ENCODE data around the gene POLRMT.
"Not testable (repeated sequence)": the region's sequence is repeated elsewhere in the genome, so short reads cannot be mapped to it uniquely, and the experiment has no call there.

POLRMT gene

DNA sequence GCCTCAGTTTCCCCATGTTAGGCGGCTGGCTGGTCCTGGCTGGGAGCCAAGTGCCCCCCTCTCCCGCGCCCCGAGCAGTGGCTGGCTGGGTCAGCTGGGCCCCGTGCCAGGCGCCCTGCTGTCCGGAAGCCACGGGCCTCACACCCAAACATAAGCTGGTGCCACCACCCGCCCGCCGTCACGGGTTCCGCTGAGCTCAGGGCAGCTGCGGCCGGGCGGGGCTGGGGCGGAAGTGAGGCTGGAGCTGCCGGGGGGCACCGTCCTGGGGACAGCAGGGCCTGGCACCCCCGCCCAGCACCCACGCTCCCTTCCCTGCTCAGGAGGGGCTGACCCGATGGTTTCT, 24.4 kb downstream of the POLRMT start:
- no peak for DNase-seq

DNA sequence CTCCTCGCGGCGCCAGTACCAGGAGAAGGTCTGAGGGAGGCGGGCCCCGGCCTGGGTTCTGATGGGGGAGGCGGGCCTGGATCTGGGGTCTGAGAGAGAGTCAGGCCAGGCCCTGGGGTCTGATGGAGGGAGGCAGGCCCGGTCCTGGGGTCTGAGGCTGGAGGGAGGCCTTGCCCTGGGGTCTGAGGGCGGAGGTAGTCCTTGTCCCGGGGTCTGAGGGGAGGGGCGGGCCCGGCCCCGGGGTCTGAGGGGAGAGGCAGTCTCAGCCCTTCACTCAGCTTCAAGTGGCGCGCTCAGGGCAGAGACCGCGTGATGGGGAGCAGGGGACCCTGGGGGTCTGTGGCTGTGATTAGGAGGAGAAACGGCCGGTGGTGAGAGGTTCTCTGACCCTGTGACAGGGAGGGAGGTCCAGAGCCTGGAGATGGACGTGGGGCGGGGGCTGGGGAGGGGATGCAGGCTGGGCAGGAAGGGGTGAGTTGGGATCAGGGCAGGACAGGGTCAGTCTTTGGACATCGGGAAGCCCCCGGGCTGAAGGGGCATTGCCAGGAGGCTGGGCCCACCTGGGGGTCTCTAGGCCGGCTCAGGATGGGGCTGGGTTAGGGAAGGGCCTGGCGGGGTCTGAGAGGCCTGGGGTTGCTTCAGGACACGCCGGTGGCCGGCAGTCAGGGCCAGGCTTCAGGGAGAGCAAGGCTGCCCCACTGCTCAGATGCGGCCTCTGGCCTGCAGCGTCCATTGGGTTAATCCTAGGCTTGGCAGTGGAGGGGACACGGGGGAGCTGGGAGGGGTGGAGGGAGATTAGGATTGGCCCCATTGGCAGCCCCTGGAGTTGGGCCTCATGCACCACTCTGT, 25.0 kb downstream of the POLRMT start:
- no peak for DNase-seq

DNA sequence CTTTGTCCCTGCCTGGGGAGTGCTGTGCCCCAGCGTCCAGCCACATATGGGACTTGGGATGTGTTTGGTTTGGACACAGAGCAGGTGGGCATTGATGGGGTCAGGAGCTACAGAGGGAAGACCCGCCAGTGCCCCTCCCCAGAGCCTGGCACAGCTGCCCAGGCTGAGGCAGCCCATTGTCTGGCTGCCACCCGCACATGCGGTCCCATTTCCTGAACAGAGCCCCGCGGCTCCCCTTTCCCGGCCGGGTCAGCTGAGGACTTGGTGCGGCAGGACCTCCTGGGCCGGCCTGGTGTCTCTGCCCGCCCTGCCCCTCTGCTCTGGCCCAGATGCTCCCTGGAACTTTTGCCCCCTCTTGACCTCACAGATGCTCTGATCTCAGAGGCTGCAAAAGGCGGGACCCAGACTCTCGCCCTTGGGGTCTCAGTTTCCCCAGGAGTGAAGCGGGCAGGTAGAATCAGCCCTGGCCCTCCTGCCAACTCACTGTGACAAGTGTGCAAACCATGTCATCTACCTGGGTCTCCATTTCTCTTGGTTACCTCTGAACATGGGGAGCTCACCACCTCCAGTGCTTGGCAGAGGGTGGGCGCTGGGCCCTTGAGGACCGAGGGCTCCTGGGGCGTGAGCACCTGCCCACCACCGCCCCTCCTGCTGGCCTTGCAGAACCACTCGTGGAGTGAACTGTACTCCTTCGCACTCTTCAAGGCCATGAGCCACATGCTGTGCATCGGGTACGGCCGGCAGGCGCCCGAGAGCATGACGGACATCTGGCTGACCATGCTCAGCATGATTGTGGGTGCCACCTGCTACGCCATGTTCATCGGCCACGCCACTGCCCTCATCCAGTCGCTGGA, 25.8 kb downstream of the POLRMT start:
- no peak for DNase-seq

DNA sequence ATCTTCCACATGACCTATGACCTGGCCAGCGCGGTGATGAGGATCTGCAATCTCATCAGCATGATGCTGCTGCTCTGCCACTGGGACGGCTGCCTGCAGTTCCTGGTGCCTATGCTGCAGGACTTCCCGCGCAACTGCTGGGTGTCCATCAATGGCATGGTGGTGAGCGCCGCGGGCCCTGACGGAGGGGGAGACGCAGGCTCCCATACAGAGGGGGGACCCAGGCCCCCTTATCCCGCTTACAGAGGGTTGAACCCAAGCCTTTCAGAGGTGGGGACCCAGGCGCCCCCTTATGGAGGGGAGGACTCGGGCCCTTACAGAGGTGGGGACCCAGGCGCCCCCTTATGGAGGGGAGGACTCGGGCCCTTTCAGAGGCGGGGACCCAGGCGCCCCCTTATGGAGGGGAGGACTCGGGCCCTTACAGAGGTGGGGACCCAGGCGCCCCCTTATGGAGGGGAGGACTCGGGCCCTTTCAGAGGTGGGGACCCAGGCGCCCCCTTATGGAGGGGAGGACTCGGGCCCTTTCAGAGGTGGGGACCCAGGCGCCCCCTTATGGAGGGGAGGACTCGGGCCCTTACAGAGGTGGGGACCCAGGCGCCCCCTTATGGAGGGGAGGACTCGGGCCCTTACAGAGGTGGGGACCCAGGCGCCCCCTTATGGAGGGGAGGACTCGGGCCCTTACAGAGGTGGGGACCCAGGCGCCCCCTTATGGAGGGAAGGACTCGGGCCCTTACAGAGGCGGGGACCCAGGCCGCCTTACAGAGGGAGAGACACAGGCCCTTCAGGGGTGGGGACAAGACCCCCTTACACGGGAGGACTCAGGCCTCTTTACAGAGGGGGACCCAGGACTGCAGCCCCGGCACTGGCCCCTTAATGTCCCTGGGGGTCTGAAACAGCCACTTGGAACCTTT, 28.0 kb downstream of the POLRMT start:
- not testable (repeated sequence) for DNase-seq

DNA sequence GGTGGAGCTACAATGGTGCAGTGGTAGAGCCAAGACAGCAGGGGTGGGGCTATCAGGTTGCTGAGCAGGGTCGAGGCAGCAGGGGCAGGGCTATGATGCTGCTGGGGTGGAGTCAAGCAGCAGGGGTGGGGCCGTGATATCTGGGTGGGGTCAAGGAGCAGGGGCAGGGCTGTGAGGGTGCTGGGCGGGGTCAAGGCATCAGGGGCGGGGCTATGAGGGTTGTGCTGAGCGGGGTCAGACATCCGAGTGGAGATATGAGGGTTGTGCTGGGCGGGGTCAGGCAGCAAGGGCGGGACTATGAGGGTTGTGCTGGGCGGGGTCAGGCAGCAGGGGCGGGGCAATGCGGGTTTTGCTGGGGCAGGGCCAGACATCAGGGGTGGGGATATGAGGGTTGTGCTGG, 29.0 kb downstream of the POLRMT start:
- DNase-seq, result no peak

DNA sequence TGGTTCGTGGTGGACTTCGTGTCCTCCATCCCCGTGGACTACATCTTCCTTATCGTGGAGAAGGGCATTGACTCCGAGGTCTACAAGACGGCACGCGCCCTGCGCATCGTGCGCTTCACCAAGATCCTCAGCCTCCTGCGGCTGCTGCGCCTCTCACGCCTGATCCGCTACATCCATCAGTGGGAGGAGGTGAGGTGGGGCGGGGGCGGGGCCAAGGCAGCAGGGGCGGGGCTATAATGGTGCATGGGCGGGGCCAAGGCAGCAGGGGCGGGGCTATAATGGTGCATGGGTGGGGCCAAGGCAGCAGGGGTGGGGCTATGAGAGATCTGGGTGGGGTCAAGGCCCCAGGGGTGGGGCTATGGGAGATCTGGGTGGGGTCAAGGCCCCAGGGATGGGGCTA, 29.6 kb downstream of the POLRMT start:
- DNase-seq, result not testable (repeated sequence)

DNA sequence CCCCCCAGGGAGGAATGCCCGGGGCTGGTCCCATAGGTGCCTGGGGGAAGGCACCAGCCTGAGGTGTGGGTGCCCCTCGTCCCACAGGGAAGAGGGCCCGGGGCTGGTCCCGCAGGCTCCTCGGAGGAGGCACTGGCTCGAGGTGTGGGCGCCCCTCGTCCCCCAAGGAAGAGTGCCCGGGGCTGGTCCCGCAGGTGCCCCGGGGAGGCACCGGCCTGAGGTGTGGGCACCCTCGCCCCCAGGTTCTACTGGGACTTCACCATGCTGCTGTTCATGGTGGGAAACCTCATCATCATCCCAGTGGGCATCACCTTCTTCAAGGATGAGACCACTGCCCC, 30.1 kb downstream of the POLRMT start:
- DNase-seq, result not testable (repeated sequence)

DNA sequence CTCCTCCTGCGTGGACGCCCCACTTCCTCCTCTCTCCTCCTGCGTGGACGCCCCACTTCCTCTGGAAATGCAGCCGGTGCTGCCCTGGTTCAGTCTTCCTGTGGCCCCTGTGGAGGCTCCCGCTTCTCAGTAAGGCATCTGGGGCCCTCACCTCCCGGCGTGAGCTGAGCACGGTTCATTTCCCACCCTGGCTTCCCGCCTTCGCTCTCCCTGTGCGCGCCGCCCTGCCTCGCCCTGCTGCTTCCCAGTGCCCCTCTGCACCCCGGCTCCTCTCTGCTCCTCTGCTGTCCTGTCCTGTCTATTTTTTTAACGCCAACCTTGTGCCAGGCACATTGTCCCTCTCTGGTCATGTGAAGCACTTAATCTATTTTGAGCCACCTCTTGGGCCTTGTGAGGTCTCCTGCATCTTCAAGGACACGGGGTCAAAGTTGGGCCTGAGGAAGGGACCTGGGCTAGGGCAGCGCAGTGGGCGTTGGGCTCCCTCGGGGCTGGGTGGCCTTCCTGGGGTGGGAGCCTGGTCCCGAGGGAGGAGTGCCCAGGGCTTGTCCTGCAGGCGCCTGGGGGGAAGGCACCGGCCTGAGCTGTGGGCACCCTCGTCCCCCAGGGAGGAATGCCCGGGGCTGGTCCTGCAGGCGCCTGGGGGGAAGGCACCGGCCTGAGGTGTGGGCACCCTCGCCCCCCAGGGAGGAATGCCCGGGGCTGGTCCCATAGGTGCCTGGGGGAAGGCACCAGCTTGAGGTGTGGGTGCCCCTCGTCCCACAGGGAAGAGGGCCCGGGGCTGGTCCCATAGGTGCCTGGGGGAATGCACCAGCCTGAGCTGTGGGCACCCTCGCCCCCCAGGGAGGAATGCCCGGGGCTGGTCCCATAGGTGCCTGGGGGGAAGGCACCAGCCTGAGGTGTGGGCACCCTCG, 30.7 kb downstream of the POLRMT start:
- DNase-seq, result no peak

DNA sequence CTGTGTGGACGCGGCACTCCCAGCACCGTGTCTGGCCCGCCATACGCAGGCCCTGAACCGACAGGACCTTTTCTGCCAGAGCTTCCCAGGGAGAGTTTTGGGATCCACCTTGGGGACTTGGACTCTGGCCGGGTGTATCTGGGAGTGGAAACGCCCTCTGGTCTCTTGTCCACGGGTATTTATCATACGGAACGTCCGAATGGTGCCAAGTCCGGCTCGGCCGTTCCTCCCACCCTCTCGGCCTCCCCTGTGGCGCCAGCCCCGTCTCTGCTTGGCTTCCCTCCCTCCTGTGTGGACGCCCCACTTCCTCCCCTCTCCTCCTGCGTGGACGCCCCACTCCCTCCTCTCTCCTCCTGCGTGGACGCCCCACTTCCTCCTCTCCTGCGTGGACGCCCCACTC, 31.5 kb downstream of the POLRMT start:
- no peak for DNase-seq

DNA sequence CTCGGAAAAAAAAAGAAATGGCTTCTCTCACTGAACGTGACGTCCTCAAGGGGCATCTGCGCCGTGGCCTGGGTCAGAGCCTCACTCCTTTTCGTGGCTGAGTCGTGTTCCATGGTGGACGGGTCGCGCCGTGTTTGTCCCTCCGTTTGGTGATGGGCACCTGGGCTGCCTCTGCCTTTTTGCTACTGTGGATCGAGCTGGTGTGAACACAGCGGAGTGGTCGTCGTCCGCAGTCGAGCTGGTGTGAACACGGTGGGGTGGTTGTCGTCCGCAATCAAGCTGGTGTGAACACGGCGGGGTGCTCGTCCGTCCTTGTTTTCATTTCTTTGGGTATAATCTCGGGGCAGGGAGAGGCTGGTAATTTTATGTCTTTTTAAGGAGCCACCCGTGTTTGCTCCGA, 32.0 kb downstream of the POLRMT start:
- DNase-seq, result no peak

DNA sequence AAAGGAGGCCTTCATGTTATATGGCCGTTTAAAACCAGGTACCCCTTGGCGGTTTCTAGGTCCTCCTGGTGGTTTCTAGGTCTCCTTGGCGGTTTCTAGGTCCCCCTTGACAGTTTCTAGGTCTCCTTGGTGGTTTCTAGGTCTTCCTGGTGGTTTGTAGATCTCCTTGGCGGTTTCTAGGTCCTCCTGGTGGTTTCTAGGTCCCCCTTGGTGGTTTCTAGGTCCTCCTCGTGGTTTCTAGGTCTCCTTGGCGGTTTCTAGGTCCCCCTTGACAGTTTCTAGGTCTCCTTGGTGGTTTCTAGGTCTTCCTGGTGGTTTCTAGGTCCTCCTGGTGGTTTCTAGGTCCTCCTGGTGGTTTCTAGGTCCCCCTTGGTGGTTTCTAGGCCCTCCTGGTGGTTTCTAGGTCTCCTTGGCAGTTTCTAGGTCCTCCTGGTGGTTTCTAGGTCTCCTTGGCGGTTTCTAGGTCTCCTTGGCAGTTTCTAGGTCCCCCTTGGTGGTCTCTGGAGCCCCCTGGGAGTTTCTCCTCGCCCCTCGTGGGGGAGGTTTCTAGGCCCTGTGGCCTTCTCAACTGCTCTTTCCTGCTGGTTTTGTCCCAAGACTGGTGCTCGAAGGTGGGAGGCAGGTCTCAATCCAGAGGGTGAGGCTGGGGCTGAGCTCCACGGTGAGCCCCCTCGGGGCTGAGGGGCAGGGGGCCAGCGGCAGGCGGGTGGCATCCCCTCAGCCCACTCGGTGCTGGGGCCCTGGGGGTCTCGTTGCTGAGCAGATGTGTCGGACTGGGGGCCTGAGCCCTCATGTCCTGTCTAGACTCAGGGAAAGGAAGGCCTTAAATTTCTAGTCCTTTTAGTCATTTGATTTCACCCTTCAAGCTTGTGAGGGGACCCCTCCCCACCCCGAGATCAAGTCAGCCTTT, 35.7 kb downstream of the POLRMT start:
- no peak for DNase-seq

DNA sequence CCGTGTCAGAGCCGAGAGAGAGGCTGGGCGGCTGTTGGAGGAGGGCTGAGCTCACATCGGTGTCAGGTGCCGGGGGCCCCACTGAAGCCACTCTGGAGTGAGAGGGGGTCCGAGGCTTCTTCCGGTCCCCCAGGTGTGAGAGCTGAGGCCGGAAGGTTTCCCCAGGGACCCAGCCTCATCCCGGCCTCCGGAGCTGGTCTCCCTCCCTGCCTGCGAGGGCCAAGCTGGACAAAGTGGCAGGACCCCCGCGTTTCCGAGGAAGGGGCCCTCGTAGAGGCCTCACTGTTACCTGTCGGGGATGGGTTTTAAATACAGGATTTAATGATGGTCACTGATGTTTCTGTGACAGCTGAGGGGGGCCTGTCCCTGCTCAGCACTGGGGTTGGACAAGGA, 37.1 kb downstream of the POLRMT start:
- no peak for DNase-seq

DNA sequence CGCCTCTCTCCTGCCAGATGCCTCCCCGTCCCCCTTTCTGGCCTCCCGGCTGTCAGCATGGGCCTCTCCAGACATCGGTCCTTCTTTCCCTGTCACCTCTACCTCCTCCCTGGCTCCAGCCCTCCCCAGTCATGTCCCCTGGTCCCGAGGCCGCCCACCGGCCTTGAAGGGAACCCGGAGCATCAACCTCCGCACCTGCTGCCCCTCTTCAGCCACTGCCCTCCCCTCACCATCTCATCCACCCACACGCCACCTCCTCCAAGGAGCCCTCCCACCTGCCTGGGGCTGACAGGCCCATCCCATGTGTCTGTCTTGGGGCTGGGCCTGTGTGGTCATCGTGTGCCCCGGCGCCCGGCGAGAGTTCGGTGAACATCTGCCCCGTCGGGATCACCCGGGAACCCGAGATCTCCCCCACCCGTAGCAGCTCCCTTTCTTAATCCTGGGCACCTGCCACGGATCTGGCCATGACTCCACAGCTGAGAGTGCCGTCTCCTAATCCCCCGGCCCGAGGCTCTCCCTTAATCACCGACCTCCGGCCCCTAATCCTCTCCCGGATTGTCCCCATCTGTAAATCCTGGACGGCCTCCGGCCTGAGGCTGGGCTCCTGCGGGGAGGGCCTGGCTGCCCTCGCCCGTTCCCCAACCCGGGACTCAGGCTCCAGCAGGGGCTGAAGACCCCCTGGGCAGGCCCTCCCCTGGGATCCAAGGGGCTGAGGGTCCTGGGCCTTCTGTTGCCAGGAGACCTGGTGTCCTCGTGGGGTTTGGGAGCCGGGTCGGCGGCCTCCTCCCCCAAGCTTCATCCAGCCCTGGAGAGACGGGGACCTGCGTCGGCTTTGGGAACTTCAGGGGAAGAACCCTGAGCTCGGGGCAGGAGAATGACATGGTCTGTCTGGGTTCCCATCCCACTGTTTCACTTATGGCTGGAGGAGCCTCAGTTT, 37.7 kb downstream of the POLRMT start:
- DNase-seq, result no peak

DNA sequence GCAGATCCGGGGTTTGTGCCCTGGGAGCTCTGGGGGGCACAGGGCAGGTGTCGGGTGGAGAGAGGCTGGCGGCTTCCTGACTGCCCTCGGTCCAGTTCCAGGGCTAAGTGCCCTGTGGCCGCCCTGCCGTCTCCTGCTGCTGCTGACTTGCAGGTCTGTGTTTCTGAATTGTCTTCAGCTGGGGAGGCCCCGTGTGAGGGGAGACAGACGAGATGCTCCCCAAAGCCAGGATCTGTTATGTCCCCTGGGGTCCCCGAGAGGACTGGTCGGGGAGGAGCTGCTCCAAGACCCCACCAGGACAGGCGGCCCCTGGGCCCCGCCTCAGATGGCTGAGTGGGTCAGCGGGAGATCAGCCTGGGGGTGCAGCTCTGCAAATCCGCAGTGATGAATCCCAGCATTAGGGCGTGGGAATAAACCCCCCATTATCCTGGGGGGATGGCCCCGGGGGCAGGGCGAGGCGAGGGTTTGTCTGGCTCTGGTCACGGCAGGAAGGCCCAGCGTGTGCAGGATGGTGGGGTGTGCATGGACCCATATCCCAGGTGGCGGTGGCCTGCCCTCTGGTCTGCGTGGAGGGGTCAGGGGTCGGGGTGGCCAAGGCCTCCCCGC, 39.0 kb downstream of the POLRMT start:
- DNase-seq, result no peak

DNA sequence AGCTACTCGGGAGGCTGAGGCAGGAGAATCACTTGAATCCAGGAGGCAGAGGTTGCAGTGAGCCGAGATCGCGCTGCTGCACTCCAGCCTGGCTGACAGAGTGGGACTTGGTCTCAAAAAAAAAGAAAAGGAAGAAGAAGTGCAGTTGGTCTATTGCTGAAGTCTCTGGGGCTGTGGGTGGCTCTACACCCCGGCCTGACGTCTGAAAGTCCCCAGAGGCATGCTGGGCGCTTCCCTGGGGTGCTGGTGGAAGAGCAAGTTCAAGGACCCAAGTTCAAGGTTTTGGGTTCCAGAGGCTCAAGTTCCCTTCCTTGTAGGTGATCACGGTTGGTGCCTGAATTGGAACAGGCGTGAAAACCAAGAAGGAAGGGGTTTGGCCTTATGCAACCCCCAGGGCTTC, 39.8 kb downstream of the POLRMT start:
- no peak for DNase-seq

DNA sequence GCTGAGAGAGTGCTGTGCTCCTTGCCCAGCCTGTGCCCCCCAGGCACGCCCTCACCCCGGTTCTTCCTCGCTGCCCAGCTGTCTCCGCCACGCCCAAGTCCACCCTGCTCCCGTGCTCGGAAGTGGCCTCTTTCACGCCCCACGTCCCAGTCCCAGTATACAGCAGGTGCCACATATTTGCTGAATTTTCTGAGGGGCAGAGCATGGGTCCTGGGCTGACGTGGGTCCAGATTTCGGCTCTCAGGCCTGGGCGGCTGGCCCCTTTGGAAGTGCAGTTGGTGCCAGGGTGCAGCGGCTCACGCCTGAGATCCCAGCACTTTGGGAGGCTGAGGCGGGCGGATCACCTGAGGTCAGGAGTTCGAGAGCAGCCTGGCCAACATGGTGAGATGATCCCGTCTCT, 40.3 kb downstream of the POLRMT start:
- DNase-seq, result no peak

DNA sequence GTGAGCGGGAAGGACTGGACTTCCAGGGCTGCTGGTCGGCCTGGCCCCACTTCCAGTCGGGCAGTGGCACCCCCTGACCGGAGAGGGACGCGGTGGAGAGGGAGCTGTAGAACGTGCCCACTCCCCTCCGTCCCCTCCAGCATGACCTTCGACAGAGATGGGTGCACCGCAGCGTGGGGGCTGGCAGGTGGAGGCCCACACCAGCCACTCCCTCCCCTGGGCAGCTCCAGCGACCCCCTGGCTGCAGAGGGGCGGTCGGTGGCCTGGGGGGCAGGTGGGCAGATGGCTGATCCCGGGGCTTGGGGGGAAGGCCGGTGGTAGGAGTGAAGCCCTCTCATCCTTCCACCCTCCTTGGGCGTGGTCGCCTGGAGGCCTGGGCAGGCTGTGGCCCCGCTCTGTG, 41.2 kb downstream of the POLRMT start:
- DNase-seq, result no peak

DNA sequence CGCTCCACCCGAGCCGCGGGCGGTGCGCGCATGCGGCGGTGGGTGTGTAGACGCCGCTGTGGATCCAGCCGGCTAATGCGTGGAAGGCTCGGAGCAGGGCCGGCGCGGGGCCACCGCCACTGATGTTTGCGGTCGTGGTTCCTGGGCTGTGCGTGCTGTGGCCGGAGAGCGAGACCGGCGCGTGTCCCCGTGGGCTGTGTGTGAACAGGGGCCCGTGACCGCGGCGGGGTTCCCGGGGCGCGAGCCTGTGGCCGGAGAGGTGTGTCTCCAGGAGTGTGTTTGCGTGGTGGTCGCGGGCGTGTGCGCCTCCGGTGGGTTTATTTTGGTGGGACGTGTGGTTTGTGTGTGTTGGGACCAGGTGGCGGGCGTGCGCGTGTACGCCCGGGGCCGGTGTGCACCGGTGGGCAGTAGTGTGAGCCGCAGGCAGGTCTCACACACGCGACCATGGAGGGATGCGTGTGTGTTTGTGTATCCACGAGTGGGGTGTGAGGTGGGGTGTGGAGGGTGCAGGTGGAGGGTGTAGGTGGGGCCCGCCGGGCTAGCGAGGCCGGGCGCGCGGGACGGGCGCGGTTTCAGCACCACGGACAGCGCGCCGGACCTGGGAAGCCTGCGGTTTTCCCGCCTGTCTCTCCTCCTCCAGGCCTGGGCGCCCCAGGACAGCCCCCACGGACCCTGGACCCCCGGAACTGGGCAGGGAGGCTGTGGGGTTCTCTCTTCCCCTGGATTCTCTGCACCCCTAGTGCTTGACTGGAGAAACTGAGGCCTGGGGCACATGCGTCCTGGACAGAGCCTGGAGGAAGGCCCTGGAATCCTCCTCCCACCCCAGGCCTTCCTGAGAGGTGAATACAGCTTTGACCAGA, 42.0 kb downstream of the POLRMT start:
- peak; percentile 32 for DNase-seq

DNA sequence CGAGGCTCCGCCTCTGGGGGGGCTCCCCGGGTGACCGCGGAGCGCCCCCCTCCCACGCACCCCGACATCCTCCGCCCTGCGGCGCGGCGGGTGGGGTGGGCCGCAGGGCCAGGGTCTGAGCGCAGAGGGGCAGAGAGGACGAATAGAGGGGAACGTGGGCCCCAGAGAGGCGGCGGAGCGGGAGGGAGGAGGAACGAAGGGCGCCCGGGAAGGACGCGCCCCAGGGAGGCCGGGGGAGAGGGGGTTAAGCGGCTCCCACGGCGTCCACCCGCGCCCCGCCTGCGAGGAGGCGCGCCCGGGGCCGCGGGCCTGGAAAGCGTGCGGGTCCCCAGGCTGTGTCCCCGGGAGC, 42.6 kb downstream of the POLRMT start:
- DNase-seq, result no peak
